ENCODE data around the gene SNX20. TPM values are rescaled to one million over a fixed set of nuclear protein-coding genes. Genes with fewer than 3 reads are reported as not detected.

SNX20 gene
- total RNA-seq, 1 experiment from 2014 or later, result not detected

- no peak overlapping the region for H4K5ac ChIP-seq (ENCODE audit: insufficient read length, low read depth, low read length)
- no peak overlapping the region for H2BK20ac ChIP-seq (ENCODE audit: low read depth, low read length, poor library complexity, severe bottlenecking)
- Mint-ChIP-seq H3K4me1 (peaks cover 13 to 17% of the 10 kb centered on the region in 2 experiments), H3K27ac (no peak overlapping the region), H3K9me3 (no peaks in the 10 kb centered on the region; a peak in 1 of 5 replicates), H3K27me3 (ENCODE audit: low read depth) (peaks cover 20% of the 10 kb centered on the region), H3K4me3 (no peak overlapping the region), H3K36me3 (ENCODE audit: insufficient read depth in 1 of 3, low read depth in 3 of 3) (no peaks in the 10 kb centered on the region)
- H3K4me1 ChIP-seq (ENCODE audit: insufficient read depth, low read length), result no peaks in the 10 kb centered on the region; the same call in 1 of the 2 replicates
- no peak overlapping the region for H2AK5ac ChIP-seq (ENCODE audit: insufficient read length, low read length)
- H4K20me1 ChIP-seq (ENCODE audit: control insufficient read depth, insufficient read depth, insufficient read length), result no peaks in the 10 kb centered on the region
- H3K9ac ChIP-seq (ENCODE audit: extremely low read depth, insufficient read length, low read length), result no peak overlapping the region
- no peaks in the 10 kb centered on the region for H3K23me2 ChIP-seq (ENCODE audit: insufficient read length, low read depth, low read length, poor library complexity, severe bottlenecking)
- no peaks in the 10 kb centered on the region for H3K79me2 ChIP-seq (ENCODE audit: insufficient read depth, low read length)
- H2BK15ac ChIP-seq (ENCODE audit: low read depth, low read length), result no peak overlapping the region
- no peak overlapping the region for H3K14ac ChIP-seq (ENCODE audit: insufficient read depth, low read length)
- H2AFZ ChIP-seq (ENCODE audit: low read length), result no peak overlapping the region
- no peak overlapping the region for H3K27ac ChIP-seq (ENCODE audit: insufficient read length, low read depth, low read length)
- no peaks in the 10 kb centered on the region for H3K79me1 ChIP-seq (ENCODE audit: insufficient read depth, low read depth, low read length, poor library complexity, severe bottlenecking)
- no peak for DNase-seq
- WGBS (ENCODE audit: extremely low coverage, insufficient read length, low lambda C conversion rate), result no CpG with 5 or more reads among the region's 5 CpGs
- no peak overlapping the region for H2BK5ac ChIP-seq (ENCODE audit: insufficient read length, low read length)
- H2BK120ac ChIP-seq (ENCODE audit: low read depth, low read length, poor library complexity, severe bottlenecking), result no peak overlapping the region
- no peak overlapping the region for H2BK12ac ChIP-seq (ENCODE audit: insufficient read length, low read depth, low read length)
- no peaks in the 10 kb centered on the region for H3K9me3 ChIP-seq (ENCODE audit: control insufficient read depth, low read depth, low read length)
- no peak for TF ChIP-seq CTCF (conservative IDR thresholded peaks at IDR 0.05)
- H3T11ph ChIP-seq (ENCODE audit: low read length), result no peak overlapping the region
- no peak overlapping the region for H4K8ac ChIP-seq (replicated peaks; ENCODE audit: insufficient read length, low read depth, low read length)
- no peak overlapping the region for H3K4me2 ChIP-seq (ENCODE audit: insufficient read depth, insufficient read length, low read length)
- no peak overlapping the region for H3K23ac ChIP-seq (ENCODE audit: insufficient read length, low read depth, low read length)
- no peak overlapping the region for H4K91ac ChIP-seq (ENCODE audit: insufficient read length, low read depth, low read length)
- no peaks in the 10 kb centered on the region for H3K27me3 ChIP-seq (ENCODE audit: insufficient read depth, low read length)
- no peak overlapping the region for H3K18ac ChIP-seq (ENCODE audit: insufficient read length, low read depth, low read length)
- H3K56ac ChIP-seq (ENCODE audit: insufficient read length, low read depth, low read length), result no peak overlapping the region
- no peak overlapping the region for H3K4ac ChIP-seq (ENCODE audit: low read depth, low read length)
Measured at GRCh38 chr16:50644245-50644644, 36.9 kb downstream of the SNX20 start.

Measured in H9 (cell line).